GM18858 (cell line): Measurements from ENCODE around the gene CCDC106.

Experiments used
- ATAC-seq: cut with Tn5 transposase; IDR thresholded peaks from one replicate; pipeline ENCODE4 v1.9.1; 2021; ENCODE audit not compliant: unreplicated experiment

CCDC106 gene

GRCh38 chr19:55667006-55667381, 19.0 kb downstream of the CCDC106 start:
- ATAC-seq = no peak

- ATAC-seq = no peak
Observed at GRCh38 chr19:55667511-55667910, 19.5 kb downstream of the CCDC106 start.

- no peak for ATAC-seq
Observed at GRCh38 chr19:55667958-55668357, 19.9 kb downstream of the CCDC106 start.

GRCh38 chr19:55668603-55669348, 20.8 kb downstream of the CCDC106 start:
- ATAC-seq = no peak

GRCh38 chr19:55669418-55670279, 21.6 kb downstream of the CCDC106 start:
- no peak for ATAC-seq

GRCh38 chr19:55670280-55671053, 22.5 kb downstream of the CCDC106 start:
- ATAC-seq = no peak

GRCh38 chr19:55671054-55671378, 23.0 kb downstream of the CCDC106 start:
- ATAC-seq = no peak

GRCh38 chr19:55672418-55672817, 24.4 kb downstream of the CCDC106 start:
- no peak for ATAC-seq

GRCh38 chr19:55673465-55673864, 25.5 kb downstream of the CCDC106 start:
- no peak for ATAC-seq

- no peak for ATAC-seq
Observed at GRCh38 chr19:55673889-55674288, 25.9 kb downstream of the CCDC106 start.

- ATAC-seq = no peak
Observed at GRCh38 chr19:55674459-55674840, 26.4 kb downstream of the CCDC106 start.

GRCh38 chr19:55674841-55675660, 27.0 kb downstream of the CCDC106 start, which contains the start of gene EPN1:
TSS of gene EPN1 (plus strand) at chr19:55675226. CDS start at chr19:55678628, 3,402 bp downstream.
- peak; percentile 51 for ATAC-seq

- ATAC-seq = no peak
Observed at GRCh38 chr19:55675661-55676354, 27.8 kb downstream of the CCDC106 start.

GRCh38 chr19:55676383-55676782, 28.4 kb downstream of the CCDC106 start:
- no peak for ATAC-seq

- no peak for ATAC-seq
Observed at GRCh38 chr19:55676889-55677505, 29.0 kb downstream of the CCDC106 start.

GRCh38 chr19:55677572-55678028, 29.6 kb downstream of the CCDC106 start:
- no peak for ATAC-seq

GRCh38 chr19:55678121-55678671, 30.2 kb downstream of the CCDC106 start:
- peak; percentile 59 for ATAC-seq

GRCh38 chr19:55679343-55680257, 31.6 kb downstream of the CCDC106 start:
- no peak for ATAC-seq
